ENCODE data around the gene LYPD6B. TPM values are rescaled to one million over a fixed set of nuclear protein-coding genes. Genes with fewer than 3 reads are reported as not detected.

Gene LYPD6B
- polyA plus RNA-seq, 1 of the 3 experiments (the other 2 are of a cell fraction), result 18.2 TPM

DNA sequence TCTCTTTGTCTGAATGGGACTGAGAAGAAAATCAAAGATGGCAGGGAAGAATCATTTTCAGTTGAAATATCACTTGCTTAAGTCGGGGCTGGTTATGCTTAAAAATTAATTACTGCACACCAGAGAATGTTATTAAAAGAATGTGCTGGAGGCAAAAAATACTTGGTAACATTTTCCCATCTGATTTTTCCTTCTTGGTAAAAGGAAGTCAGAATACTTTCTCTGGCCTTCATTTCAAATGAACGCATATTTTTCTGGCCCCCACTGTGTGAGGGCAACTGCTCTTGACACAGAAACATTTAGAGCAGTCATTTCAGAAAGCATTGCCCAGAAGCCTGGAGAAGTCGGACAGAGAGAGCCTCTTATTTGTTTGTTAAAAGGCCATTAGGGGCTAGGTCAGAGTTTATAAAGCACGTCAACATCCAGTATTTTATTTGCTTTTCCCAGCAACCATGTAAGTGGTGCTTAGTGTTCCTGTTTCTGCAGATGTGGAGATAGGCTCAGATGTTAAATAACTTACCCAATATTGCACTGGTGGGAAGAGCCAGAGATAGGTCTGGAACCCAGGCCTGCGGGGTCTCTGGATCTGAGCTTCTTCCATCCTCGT, 32.9 kb upstream of the LYPD6B start:
- Histone ChIP-seq H3K9me3 (no peaks in the 10 kb centered on the region), H3K36me3 (replicated peaks in 1 of 2; ENCODE audit: control insufficient read depth in 1 of 2, insufficient read depth in 2 of 2, low read length in 1 of 2) (peaks cover 0 to 2% of the 10 kb centered on the region in 2 experiments), H3K9me2 (no peaks in the 10 kb centered on the region), H2AFZ (ENCODE audit: low read depth) (no peak overlapping the region), H3F3A (replicated peaks; ENCODE audit: insufficient read depth) (no peaks in the 10 kb centered on the region), H3K4me3 (ENCODE audit: low read depth in 2 of 2, low read length in 1 of 2) (no peak overlapping the region), H3K79me2 (ENCODE audit: insufficient read depth) (no peaks in the 10 kb centered on the region), H3K9ac (no peak overlapping the region), H4K20me1 (ENCODE audit: insufficient read depth) (no peaks in the 10 kb centered on the region), H3K4me2 (no peak overlapping the region), H3K27ac (ENCODE audit: low read depth in 2 of 2, low read length in 1 of 2) (no peak overlapping the region), H3K4me1 (ENCODE audit: control insufficient read depth in 1 of 2, insufficient read depth in 2 of 2, low read depth in 1 of 2, low read length in 1 of 2) (no peaks in the 10 kb centered on the region; a peak in 1 of 4 replicates), H3K27me3 (ENCODE audit: insufficient read depth) (no peaks in the 10 kb centered on the region)
- POLR2A ChIA-PET, result no interaction called here
- DNase-seq, result peak; percentile 6
- TF ChIP-seq TAF1 (IDR thresholded peaks at IDR 0.05; ENCODE audit: borderline replicate concordance, low read depth, low read length) (no peak), POLR2AphosphoS5 (IDR thresholded peaks at IDR 0.05; ENCODE audit: low read depth, low read length) (no peak), NFIC (IDR thresholded peaks at IDR 0.05; ENCODE audit: borderline replicate concordance) (no peak), TCF12 (IDR thresholded peaks at IDR 0.05) (no peak), FOXM1 (IDR thresholded peaks at IDR 0.05; ENCODE audit: low read depth) (no peak), TEAD4 (IDR thresholded peaks at IDR 0.05; ENCODE audit: borderline replicate concordance, insufficient read depth) (no peak)
- TF ChIP-seq, protein P1, sequence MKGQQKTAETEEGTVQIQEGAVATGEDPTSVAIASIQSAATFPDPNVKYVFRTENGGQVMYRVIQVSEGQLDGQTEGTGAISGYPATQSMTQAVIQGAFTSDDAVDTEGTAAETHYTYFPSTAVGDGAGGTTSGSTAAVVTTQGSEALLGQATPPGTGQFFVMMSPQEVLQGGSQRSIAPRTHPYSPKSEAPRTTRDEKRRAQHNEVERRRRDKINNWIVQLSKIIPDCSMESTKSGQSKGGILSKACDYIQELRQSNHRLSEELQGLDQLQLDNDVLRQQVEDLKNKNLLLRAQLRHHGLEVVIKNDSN (IDR thresholded peaks at IDR 0.05; ENCODE audit: borderline replicate concordance, low read depth), result no peak
- CTCF ChIA-PET, result no interaction called here
- 71% methylated on average over 6 of the region's 6 CpGs for WGBS (ENCODE audit: low lambda C conversion rate)

DNA sequence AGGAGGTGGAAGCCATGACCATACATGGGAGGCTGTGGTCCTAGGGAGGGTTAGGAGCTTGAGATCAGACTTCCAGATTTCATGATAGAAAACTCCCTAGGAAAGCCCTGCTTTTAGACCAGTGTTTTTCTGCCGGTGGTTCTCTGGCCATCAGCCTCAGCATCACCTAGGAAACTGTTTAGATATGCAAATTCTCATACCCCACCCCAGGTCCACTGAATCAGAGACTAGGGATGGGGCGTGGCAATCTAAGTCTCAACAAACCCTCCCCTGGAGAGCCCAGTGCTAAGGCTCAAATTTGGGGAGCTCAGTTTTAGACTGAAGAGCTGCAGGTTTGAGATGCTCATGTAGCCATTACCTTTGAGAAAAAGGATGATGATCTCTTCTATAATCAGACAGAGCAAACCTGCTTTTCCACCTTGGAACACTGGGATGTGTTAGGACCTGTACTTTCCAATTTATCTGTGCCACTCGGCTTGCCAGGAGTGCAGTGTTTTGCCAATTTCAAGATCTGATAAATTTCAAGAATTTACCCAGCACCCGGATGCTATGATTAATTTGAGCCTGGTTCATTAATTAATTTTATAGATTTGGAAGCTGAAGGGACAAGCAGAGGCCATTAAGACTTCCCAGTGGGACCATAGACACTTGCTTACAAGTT, 31.5 kb upstream of the LYPD6B start:
- H2AFZ ChIP-seq (ENCODE audit: low read depth), result no peak overlapping the region
- DNase-seq, result peak; percentile 3
- H4K20me1 ChIP-seq (ENCODE audit: insufficient read depth), result no peaks in the 10 kb centered on the region
- H3K79me2 ChIP-seq (ENCODE audit: insufficient read depth), result no peaks in the 10 kb centered on the region
- H3K4me2 ChIP-seq, result no peak overlapping the region
- no peaks in the 10 kb centered on the region; a peak in 1 of 4 replicates for H3K4me1 ChIP-seq (ENCODE audit: control insufficient read depth in 1 of 2, insufficient read depth in 2 of 2, low read depth in 1 of 2, low read length in 1 of 2)
- H3K9me2 ChIP-seq, result no peaks in the 10 kb centered on the region
- H3K36me3 ChIP-seq (replicated peaks in 1 of 2; ENCODE audit: control insufficient read depth in 1 of 2, insufficient read depth in 2 of 2, low read length in 1 of 2), result peaks cover 0 to 3% of the 10 kb centered on the region in 2 experiments
- no peak overlapping the region for H3K4me3 ChIP-seq (ENCODE audit: low read depth in 2 of 2, low read length in 1 of 2)
- H3K9me3 ChIP-seq, result no peaks in the 10 kb centered on the region
- no peaks in the 10 kb centered on the region for H3K27me3 ChIP-seq (ENCODE audit: insufficient read depth)
- H3K27ac ChIP-seq (ENCODE audit: low read depth in 2 of 2, low read length in 1 of 2), result no peak overlapping the region
- WGBS (ENCODE audit: low lambda C conversion rate), result 82% methylated on average over 4 of the region's 4 CpGs
- no peaks in the 10 kb centered on the region for H3F3A ChIP-seq (replicated peaks; ENCODE audit: insufficient read depth)
- H3K9ac ChIP-seq, result no peak overlapping the region
- POLR2A ChIA-PET, result no interaction called here
- TF ChIP-seq, protein P2, sequence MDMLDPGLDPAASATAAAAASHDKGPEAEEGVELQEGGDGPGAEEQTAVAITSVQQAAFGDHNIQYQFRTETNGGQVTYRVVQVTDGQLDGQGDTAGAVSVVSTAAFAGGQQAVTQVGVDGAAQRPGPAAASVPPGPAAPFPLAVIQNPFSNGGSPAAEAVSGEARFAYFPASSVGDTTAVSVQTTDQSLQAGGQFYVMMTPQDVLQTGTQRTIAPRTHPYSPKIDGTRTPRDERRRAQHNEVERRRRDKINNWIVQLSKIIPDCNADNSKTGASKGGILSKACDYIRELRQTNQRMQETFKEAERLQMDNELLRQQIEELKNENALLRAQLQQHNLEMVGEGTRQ (IDR thresholded peaks at IDR 0.05; ENCODE audit: borderline replicate concordance, low read depth, low read length), result no peak
- TF ChIP-seq, protein P3, sequence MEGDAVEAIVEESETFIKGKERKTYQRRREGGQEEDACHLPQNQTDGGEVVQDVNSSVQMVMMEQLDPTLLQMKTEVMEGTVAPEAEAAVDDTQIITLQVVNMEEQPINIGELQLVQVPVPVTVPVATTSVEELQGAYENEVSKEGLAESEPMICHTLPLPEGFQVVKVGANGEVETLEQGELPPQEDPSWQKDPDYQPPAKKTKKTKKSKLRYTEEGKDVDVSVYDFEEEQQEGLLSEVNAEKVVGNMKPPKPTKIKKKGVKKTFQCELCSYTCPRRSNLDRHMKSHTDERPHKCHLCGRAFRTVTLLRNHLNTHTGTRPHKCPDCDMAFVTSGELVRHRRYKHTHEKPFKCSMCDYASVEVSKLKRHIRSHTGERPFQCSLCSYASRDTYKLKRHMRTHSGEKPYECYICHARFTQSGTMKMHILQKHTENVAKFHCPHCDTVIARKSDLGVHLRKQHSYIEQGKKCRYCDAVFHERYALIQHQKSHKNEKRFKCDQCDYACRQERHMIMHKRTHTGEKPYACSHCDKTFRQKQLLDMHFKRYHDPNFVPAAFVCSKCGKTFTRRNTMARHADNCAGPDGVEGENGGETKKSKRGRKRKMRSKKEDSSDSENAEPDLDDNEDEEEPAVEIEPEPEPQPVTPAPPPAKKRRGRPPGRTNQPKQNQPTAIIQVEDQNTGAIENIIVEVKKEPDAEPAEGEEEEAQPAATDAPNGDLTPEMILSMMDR (IDR thresholded peaks at IDR 0.05), result no peak
- TF ChIP-seq, protein P4, sequence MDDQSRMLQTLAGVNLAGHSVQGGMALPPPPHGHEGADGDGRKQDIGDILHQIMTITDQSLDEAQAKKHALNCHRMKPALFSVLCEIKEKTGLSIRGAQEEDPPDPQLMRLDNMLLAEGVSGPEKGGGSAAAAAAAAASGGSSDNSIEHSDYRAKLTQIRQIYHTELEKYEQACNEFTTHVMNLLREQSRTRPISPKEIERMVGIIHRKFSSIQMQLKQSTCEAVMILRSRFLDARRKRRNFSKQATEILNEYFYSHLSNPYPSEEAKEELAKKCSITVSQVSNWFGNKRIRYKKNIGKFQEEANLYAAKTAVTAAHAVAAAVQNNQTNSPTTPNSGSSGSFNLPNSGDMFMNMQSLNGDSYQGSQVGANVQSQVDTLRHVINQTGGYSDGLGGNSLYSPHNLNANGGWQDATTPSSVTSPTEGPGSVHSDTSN (IDR thresholded peaks at IDR 0.05), result no peak
- TF ChIP-seq, protein P5, sequence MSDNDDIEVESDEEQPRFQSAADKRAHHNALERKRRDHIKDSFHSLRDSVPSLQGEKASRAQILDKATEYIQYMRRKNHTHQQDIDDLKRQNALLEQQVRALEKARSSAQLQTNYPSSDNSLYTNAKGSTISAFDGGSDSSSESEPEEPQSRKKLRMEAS (IDR thresholded peaks at IDR 0.05; ENCODE audit: low read depth), result no peak
- no peak for TF ChIP-seq GABPA (IDR thresholded peaks at IDR 0.05; ENCODE audit: low read depth)
- CTCF ChIA-PET, result interaction anchor here (1.0 to 2.1 kb wide), 3 partner anchors 10 to 554 kb away, joined by 3 to 10 read pairs (median 7); no protein-coding TSS in a partner anchor

Data from SK-N-SH (cell line).